ENCODE results near the gene TRAIP. TPM values are rescaled to one million over a fixed set of nuclear protein-coding genes. Genes with fewer than 3 reads are reported as not detected.

TRAIP gene
- total RNA-seq, 2 experiments from 2014 or later: 23.2 to 25.1 TPM

- Mint-ChIP-seq H3K27me3 (peaks cover 2% of the 10 kb centered on the region), H3K36me3 (ENCODE audit: low read depth) (no peaks in the 10 kb centered on the region), H3K9me3 (no peaks in the 10 kb centered on the region), H3K4me1 (ENCODE audit: low read depth) (peaks cover 20% of the 10 kb centered on the region), H3K27ac (no peak overlapping the region), H3K4me3 (no peak overlapping the region)
- ATAC-seq (no peak), DNase-seq (no peak)
- POLR2A ChIA-PET: interaction anchor here (0.6 to 6.0 kb wide), 4 partner anchors 15 to 535 kb away, joined by 3 to 37 read pairs (median 4); partner anchors contain the start of gene IP6K1
- intact Hi-C loops (cut with micrococcal nuclease): loop anchor here (5.0 kb wide), 1 partner anchor 106 kb away; no protein-coding TSS in a partner anchor
- CTCF ChIA-PET: interaction anchor here (1.5 to 20.5 kb wide), 5 partner anchors 11 to 100 kb away, joined by 3 to 412 read pairs (median 12); partner anchors contain the start of gene UBA7
- no peak for TF ChIP-seq CTCF (IDR thresholded peaks at IDR 0.05)
Measured at GRCh38 chr3:49801160-49801559, 55.2 kb downstream of the TRAIP start.

- ATAC-seq: no peak
- Mint-ChIP-seq H3K27me3 (peaks cover 2% of the 10 kb centered on the region), H3K4me3 (no peak within 1 kb of the TSS), H3K9me3 (no peaks in the 10 kb centered on the region), H3K36me3 (ENCODE audit: low read depth) (no peaks in the 10 kb centered on the region), H3K4me1 (ENCODE audit: low read depth) (peaks cover 7% of the 10 kb centered on the region), H3K27ac (no peak within 1 kb of the TSS)
- ChIA-PET CTCF (interaction anchor here (0.9 to 20.5 kb wide), 2 partner anchors 12 to 40 kb away, joined by 3 to 412 read pairs; no protein-coding TSS in a partner anchor), POLR2A (interaction anchor here (1.4 to 1.8 kb wide), 2 partner anchors 9 to 13 kb away, joined by 4 to 5 read pairs; partner anchors contain the start of gene IP6K1)
- intact Hi-C loops (cut with micrococcal nuclease): loop anchor here (5.0 kb wide), 1 partner anchor 108 kb away; no protein-coding TSS in a partner anchor
- DNase-seq: no peak
- TF ChIP-seq CTCF (IDR thresholded peaks at IDR 0.05): no peak
Measured at GRCh38 chr3:49799761-49800160, 56.6 kb downstream of the TRAIP start, which contains the start of gene CDHR4. Gene CDHR4 (minus strand): TSS chr3:49799873. CDS start chr3:49799812, 61 bp downstream.

- H3K9me3 Mint-ChIP-seq: no peaks in the 10 kb centered on the region
- intact Hi-C loops (cut with micrococcal nuclease): no loop called here
- POLR2A ChIA-PET: interaction anchor here (1.4 to 1.8 kb wide), 2 partner anchors 9 to 13 kb away, joined by 4 to 5 read pairs; partner anchors contain the start of gene IP6K1
- DNase-seq: no peak
- peaks cover 2% of the 10 kb centered on the region for H3K27me3 Mint-ChIP-seq
- H3K27ac Mint-ChIP-seq: no peak overlapping the region
- TF ChIP-seq CTCF (IDR thresholded peaks at IDR 0.05): no peak
- ATAC-seq: no peak
- H3K36me3 Mint-ChIP-seq (ENCODE audit: low read depth): no peaks in the 10 kb centered on the region
- no peak overlapping the region for H3K4me3 Mint-ChIP-seq
- H3K4me1 Mint-ChIP-seq (ENCODE audit: low read depth): peaks cover 5% of the 10 kb centered on the region
- CTCF ChIA-PET: interaction anchor here (0.9 to 20.5 kb wide), 2 partner anchors 11 to 40 kb away, joined by 3 to 412 read pairs; no protein-coding TSS in a partner anchor
Measured at GRCh38 chr3:49799105-49799504, 57.3 kb downstream of the TRAIP start.

- intact Hi-C loops (cut with micrococcal nuclease): no loop called here
- no peak for DNase-seq
- ChIA-PET POLR2A (no interaction called here), CTCF (interaction anchor here (1.1 to 1.8 kb wide), 2 partner anchors 13 to 44 kb away, joined by 4 to 6 read pairs; no protein-coding TSS in a partner anchor)
- Mint-ChIP-seq H3K36me3 (ENCODE audit: low read depth) (no peaks in the 10 kb centered on the region), H3K4me3 (no peak overlapping the region), H3K27ac (no peak overlapping the region), H3K9me3 (no peaks in the 10 kb centered on the region), H3K27me3 (no peaks in the 10 kb centered on the region), H3K4me1 (ENCODE audit: low read depth) (peaks cover 1% of the 10 kb centered on the region)
- no peak for ATAC-seq
- TF ChIP-seq CTCF (IDR thresholded peaks at IDR 0.05): no peak
Measured at GRCh38 chr3:49794926-49795905, 61.1 kb downstream of the TRAIP start.
